ENCODE measurements around the gene CCRL2. TPM values are rescaled to one million over a fixed set of nuclear protein-coding genes. Genes with fewer than 3 reads are reported as not detected.

Gene CCRL2
- total RNA-seq, 4 donors from 2014 or later, result 0.59 to 1.4 (median 0.99) TPM

- no peak overlapping the region for H3K4me3 ChIP-seq
- H3K27ac ChIP-seq, result no peak overlapping the region
- TF ChIP-seq POLR2AphosphoS5 (IDR thresholded peaks at IDR 0.05), result no peak
- TF ChIP-seq POLR2A (IDR thresholded peaks at IDR 0.05), result no peak
- no peak for TF ChIP-seq EP300 (IDR thresholded peaks at IDR 0.05)
- TF ChIP-seq, protein P1, sequence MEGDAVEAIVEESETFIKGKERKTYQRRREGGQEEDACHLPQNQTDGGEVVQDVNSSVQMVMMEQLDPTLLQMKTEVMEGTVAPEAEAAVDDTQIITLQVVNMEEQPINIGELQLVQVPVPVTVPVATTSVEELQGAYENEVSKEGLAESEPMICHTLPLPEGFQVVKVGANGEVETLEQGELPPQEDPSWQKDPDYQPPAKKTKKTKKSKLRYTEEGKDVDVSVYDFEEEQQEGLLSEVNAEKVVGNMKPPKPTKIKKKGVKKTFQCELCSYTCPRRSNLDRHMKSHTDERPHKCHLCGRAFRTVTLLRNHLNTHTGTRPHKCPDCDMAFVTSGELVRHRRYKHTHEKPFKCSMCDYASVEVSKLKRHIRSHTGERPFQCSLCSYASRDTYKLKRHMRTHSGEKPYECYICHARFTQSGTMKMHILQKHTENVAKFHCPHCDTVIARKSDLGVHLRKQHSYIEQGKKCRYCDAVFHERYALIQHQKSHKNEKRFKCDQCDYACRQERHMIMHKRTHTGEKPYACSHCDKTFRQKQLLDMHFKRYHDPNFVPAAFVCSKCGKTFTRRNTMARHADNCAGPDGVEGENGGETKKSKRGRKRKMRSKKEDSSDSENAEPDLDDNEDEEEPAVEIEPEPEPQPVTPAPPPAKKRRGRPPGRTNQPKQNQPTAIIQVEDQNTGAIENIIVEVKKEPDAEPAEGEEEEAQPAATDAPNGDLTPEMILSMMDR (IDR thresholded peaks at IDR 0.05), result no peak
- H3K36me3 ChIP-seq, result no peaks in the 10 kb centered on the region
- H3K27me3 ChIP-seq, result peaks cover 9% of the 10 kb centered on the region
- H3K9me3 ChIP-seq, result no peaks in the 10 kb centered on the region
- no peaks in the 10 kb centered on the region for H3K4me1 ChIP-seq
- 86% methylated on average over 3 of the region's 3 CpGs for WGBS
- no peak for DNase-seq (ENCODE audit: low spot score in 2 of 2)
Measured at GRCh38 chr3:46374755-46375154, 32.3 kb upstream of the CCRL2 start.

DNA sequence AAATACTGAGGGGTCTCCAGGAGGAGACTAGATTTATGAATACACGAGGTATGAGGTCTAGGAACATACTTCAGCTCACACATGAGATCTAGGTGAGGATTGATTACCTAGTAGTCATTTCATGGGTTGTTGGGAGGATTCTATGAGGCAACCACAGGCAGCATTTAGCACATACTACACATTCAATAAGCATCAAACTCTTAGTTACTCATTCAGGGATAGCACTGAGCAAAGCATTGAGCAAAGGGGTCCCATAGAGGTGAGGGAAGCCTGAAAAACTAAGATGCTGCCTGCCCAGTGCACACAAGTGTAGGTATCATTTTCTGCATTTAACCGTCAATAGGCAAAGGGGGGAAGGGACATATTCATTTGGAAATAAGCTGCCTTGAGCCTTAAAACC, 31.8 kb upstream of the CCRL2 start:
- Histone ChIP-seq H3K4me3 (no peak overlapping the region), H3K4me1 (no peaks in the 10 kb centered on the region), H3K27me3 (peaks cover 9% of the 10 kb centered on the region), H3K36me3 (no peaks in the 10 kb centered on the region), H3K27ac (no peak overlapping the region), H3K9me3 (no peaks in the 10 kb centered on the region)
- WGBS, result 68% methylated on average over 2 of the region's 2 CpGs
- TF ChIP-seq POLR2A (IDR thresholded peaks at IDR 0.05), result no peak
- no peak for TF ChIP-seq POLR2AphosphoS5 (IDR thresholded peaks at IDR 0.05)
- TF ChIP-seq, protein P1 (IDR thresholded peaks at IDR 0.05), result no peak
- TF ChIP-seq EP300 (IDR thresholded peaks at IDR 0.05), result no peak
- DNase-seq (ENCODE audit: low spot score in 2 of 2), result no peak

- no peak for TF ChIP-seq EP300 (IDR thresholded peaks at IDR 0.05)
- TF ChIP-seq, protein P1 (IDR thresholded peaks at IDR 0.05), result no peak
- TF ChIP-seq POLR2AphosphoS5 (IDR thresholded peaks at IDR 0.05), result no peak
- TF ChIP-seq POLR2A (IDR thresholded peaks at IDR 0.05), result no peak
- WGBS, result 43% methylated on average over 2 of the region's 2 CpGs
Measured at GRCh38 chr3:46375814-46376213, 31.2 kb upstream of the CCRL2 start.

DNA sequence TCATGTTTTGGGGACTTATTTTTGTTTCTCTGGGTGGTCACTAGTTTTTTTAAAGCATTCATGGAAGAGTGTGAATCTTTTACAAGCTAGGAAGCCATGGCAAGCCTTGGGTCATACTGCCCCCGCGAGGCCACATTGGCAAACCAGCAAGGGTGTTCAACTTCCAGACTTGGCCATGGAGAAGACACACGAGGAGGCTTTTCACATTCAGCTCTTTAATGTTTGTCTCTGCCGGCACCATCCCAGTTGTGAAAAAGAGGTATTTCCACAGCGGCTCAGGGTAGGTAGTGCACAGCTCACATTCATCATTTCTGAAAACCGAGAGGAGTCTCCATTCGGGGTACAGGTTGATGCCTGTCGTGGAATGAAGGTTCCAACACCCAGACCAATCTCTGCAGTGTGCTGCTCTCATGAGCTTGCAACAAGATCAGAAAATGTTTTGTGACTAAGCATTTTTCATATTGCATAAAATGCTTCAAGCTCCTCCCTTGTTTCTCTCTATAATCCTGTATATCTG, 28.6 kb upstream of the CCRL2 start:
- Histone ChIP-seq H3K27me3 (peaks cover 6% of the 10 kb centered on the region), H3K27ac (no peak overlapping the region), H3K36me3 (no peaks in the 10 kb centered on the region), H3K4me1 (peaks cover 23% of the 10 kb centered on the region), H3K4me3 (no peak overlapping the region), H3K9me3 (no peaks in the 10 kb centered on the region)
- no peak for DNase-seq (ENCODE audit: low spot score in 2 of 2)
- no peak for TF ChIP-seq POLR2AphosphoS5 (IDR thresholded peaks at IDR 0.05)
- TF ChIP-seq, protein P1 (IDR thresholded peaks at IDR 0.05), result peak; percentile 29 to 59
- WGBS, result 31% methylated on average over 8 of the region's 8 CpGs

More at GRCh38 chr3:46375814-46376213, 31.2 kb upstream of the CCRL2 start:
- Histone ChIP-seq H3K9me3 (no peaks in the 10 kb centered on the region), H3K4me1 (peaks cover 5% of the 10 kb centered on the region), H3K27ac (no peak overlapping the region), H3K36me3 (no peaks in the 10 kb centered on the region), H3K4me3 (no peak overlapping the region), H3K27me3 (peaks cover 9% of the 10 kb centered on the region)
- no peak for DNase-seq (ENCODE audit: low spot score in 2 of 2)

GRCh38 chr3:46380471-46381221, 26.4 kb upstream of the CCRL2 start:
- no peak overlapping the region for H3K27ac ChIP-seq
- TF ChIP-seq POLR2A (IDR thresholded peaks at IDR 0.05) (no peak), POLR2AphosphoS5 (IDR thresholded peaks at IDR 0.05) (no peak), EP300 (IDR thresholded peaks at IDR 0.05) (no peak)
- TF ChIP-seq, protein P1 (IDR thresholded peaks at IDR 0.05), result no peak
- H3K27me3 ChIP-seq, result no peaks in the 10 kb centered on the region
- no peaks in the 10 kb centered on the region for H3K36me3 ChIP-seq
- no peaks in the 10 kb centered on the region for H3K9me3 ChIP-seq
- DNase-seq (ENCODE audit: low spot score in 2 of 2), result no peak
- 45% methylated on average over 8 of the region's 8 CpGs for WGBS
- no peak overlapping the region for H3K4me3 ChIP-seq
- H3K4me1 ChIP-seq, result peaks cover 29% of the 10 kb centered on the region

Measured in suprapubic skin (tissue), 4 donors.